HL-60 (cell line): ENCODE measurements around the gene MAPT.

ENCODE experiments used
- GABPA ChIP-seq: IDR thresholded peaks from 2 replicates; pipeline ENCODE4 v1.6.1; 2012; ENCODE audit warnings: low read depth
- POLR2AphosphoS5 ChIP-seq: IDR thresholded peaks from 2 replicates; pipeline ENCODE4 v1.6.1; 2012; ENCODE audit warnings: low read depth
- SPI1 ChIP-seq: IDR thresholded peaks from 2 replicates; pipeline ENCODE4 v1.6.1; 2012; ENCODE audit warnings: low read depth, mild to moderate bottlenecking, borderline replicate concordance
- TF ChIP-seq, protein P1 (sequence below): IDR thresholded peaks from one replicate; pipeline ENCODE4 v1.5.1; 2011; ENCODE audit warnings: low read length, control low read depth, inconsistent platforms; ENCODE audit not compliant: insufficient read depth

DNA sequence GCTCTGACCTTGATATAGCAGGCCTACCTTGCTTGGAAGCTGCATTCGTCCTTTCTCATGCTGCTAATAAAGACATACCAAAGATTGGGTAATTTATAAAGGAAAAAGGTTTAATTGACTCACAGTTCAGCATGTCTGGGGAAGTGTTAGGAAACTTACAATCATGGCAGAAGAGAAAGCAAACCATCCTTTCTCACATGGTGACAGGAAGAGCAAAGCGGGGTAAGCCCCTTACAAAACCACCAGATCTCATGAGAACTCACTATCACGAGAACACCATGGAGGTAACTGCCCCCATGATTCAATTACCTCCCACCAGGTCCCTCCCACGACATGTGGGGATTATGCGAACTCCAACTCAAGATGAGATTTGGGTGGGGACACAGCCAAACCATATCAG is 6.0 kb upstream of the MAPT start:
- TF ChIP-seq, protein P1, sequence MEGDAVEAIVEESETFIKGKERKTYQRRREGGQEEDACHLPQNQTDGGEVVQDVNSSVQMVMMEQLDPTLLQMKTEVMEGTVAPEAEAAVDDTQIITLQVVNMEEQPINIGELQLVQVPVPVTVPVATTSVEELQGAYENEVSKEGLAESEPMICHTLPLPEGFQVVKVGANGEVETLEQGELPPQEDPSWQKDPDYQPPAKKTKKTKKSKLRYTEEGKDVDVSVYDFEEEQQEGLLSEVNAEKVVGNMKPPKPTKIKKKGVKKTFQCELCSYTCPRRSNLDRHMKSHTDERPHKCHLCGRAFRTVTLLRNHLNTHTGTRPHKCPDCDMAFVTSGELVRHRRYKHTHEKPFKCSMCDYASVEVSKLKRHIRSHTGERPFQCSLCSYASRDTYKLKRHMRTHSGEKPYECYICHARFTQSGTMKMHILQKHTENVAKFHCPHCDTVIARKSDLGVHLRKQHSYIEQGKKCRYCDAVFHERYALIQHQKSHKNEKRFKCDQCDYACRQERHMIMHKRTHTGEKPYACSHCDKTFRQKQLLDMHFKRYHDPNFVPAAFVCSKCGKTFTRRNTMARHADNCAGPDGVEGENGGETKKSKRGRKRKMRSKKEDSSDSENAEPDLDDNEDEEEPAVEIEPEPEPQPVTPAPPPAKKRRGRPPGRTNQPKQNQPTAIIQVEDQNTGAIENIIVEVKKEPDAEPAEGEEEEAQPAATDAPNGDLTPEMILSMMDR: no peak
- TF ChIP-seq POLR2AphosphoS5 (no peak), GABPA (no peak), SPI1 (no peak)
